LHCN-M2 (cell line): ENCODE data around the gene CR1. TPM values are rescaled to one million over a fixed set of nuclear protein-coding genes. Genes with fewer than 3 reads are reported as not detected.
"Not testable (repeated sequence)": the region's sequence is repeated elsewhere in the genome, so short reads cannot be mapped to it uniquely, and the experiment has no call there.

Experiments
- DNase-seq: peaks from one replicate; pipeline ENCODE4 v3.0.0-alpha.2; 2012; ENCODE audit warnings: low read depth
- total RNA-seq: library from RNA; depleted of rRNA; stranded (reverse); fragments of >200 nt; gene quantifications from 2 replicates; pipeline ENCODE4 v1.2.3, GENCODE V29; 2014

CR1 gene
- total RNA-seq, 1 experiment from 2014 or later: not detected

DNA sequence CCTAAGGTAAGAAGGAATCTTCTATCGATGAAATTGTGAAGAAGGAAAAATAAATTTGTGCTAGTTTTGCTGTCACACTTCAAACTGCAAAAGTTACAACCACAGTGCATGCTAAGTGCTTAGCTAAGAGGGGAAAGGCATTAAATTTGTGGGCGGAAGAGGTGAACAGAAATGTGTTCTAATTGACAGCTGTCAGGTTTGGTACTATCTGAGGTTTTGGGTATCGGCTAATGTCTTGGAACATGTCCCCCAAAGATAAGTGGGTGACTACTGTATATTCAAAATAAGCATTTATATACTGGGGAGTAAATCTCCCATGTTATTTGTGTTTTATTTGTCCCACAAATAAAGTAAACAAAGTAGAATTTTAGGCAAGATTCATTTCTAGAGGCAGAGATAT is 8.0 kb downstream of the CR1 start:
- no peak for DNase-seq

DNA sequence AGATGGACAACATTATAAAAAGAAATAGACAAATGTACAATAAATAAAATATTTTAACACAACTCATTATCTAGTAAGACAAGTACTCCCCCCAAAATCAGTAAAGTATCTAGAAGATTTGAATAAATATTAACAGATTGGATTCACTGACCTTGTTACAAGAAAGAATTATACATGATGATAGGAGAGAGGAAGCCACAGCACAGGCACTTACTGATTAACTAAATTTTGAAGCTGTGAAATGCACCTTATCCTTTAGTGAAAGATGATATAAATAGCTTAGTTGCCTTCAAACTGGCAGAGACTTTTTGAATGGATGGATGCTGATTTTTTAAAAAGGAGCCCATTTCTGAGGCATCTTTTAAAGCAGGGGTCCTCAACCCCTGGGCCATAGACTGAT is 8.5 kb downstream of the CR1 start:
- no peak for DNase-seq

DNA sequence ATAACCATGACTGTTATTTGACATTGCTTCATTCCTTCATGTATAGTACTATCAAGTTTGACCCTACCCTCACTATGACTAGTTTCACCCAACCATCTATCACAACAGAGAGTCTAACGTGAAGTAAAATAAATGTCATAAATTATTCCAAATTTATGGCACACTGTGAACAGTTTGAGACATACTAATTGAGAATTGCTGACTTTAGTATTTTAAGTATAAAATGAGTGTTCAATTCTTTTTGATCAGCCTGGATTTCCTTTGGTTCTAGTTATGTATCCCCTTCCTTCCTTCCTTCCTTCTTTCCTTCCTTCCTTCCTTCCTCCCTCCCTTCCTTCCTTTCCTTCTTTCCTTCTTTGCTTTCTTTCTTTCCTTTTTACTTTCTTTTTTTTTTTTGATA is 14.5 kb downstream of the CR1 start:
- DNase-seq: no peak

DNA sequence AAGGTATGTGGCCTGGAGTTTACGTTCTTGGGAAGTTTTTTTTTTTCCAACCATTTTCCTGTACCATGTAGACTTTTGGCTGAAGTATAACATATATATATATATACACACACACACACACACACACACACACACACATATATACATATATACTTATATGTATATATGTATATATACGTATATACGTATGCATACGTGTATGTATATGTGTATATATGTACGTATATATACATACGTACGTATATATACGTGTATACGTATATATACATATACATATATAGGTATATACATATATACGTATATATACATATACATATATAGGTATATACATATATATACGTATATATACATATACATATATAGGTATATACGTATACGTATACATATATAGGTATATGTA is 18.9 kb downstream of the CR1 start:
- no peak for DNase-seq

DNA sequence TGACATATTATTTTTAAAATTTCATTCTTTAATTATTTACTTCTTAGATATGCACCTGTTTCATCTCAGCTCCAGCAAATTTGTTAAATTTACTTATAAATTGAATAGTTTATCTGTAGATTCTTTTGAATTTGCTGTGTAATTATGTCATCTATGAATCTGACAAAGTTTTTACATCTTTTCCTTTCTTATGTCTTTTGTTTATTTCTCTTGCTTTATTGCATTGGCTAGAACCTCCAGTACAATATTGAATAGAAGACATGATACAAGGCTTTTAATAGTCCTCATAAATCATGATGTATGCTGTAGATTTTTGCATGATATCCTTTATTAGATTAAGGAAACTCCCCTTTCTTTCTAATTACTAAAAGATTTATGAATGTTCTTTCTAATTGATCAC is 20.8 kb downstream of the CR1 start:
- DNase-seq: no peak

DNA sequence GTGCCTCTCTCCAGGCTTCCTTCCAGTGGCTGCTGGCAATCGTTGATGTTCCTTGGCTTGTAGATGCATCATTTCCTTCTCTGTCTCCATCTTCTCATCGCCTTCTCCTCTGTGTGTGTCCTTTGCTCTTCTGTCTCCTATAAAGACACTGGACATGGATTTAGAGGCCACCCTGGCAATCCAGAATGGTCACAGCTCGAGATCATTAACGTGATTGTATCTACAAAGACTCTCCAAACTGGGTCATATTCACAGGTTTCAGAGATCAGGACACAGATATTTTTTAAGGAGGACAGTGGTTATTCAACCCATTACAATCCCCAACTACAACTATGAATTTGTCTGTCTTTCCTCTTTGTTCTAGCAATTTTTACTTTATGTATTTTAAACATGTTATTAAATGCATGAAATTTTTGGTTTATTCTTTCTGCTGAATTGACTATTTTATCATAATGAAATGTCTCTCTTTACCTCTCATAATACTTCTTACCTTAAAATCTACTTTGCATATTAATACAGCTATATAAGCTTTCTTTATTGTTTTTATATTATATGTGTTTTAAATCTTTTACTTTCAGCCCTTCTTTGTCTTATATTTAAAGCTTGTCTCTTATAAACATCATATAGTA is 22.8 kb downstream of the CR1 start:
- no peak for DNase-seq

DNA sequence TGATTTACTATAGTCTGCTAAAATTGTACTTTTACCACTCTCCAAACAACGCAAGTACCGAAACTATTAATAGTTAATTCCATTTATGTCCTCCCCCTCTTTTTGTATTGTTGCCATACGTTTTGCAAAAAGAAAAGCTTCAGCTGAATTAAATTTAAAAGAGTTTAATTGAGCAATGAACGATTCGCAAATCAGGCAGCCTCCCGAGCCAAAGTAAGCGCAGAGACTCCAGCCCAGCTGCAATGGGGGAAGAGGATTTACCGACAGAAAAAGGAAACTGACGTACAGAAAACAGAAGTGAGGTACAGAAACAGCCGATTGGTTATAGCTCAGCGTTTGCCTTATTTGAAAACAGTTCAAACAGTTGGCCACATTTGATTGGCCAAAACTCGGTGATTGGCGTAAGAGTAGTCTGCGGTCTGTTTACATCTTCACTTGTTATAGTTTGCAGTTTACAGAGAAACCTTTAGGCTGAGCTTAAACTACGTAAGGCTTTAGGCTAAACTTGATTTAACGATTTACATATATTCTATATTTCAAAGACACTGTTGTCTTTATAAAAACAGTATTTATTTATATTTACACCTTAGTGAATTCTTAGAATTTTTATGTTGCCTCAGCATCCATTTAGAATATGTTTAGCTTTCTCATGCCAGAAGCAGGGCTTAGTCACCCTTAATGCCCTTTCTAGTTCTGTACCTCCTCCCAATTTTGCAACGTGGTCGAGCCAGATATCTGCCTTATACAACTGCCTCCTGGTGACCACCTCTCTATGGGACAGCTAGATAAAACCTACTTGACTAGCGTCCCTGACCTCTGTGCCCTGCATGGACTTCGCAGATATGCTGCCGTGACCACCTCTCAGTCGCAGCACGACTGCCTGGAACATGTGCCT is 23.8 kb downstream of the CR1 start:
- DNase-seq: no peak

DNA sequence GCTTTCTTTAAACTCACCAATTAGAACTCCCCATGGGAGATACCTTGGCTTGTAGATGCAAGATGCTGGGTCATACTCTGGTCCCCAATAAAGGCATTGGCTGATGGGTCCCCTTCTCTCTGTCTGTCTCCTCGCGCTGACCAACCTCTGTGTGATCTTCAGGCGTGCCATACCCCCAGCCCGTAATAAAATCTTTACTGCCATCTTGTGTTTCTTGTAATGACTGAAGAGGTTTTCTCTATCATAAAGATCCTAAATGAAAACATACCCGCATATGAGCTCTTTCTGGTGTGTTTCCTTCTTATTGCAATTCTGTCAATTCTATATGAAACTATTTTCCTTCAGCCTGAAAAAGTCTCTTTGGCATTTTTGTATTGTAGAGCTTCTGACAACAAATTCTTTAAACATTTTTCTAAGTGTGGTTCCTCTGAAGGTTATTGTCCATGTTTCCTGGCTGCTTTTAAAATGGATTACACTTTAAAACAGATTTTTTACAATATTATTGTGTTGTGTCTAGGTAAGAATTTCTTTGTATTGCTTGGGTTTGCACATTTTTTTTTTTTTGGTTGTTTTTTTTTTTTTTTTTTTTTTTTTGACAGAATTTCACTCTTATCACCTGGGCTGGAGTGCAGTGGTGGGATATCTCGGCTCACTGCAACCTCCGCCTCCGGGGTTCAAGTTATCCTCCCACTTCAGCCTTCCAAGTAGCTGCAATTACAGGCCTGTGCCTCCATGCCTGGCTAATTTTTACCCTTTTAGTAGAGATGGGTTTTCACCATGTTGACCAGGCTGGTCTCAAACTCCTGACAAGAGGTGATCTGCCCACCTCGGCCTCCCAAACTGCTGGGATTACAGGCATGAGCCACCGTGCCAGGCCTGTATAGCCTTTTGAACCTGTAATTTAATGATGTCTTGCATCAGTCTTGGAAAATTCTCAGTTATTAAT is 24.7 kb downstream of the CR1 start:
- not testable (repeated sequence) for DNase-seq

DNA sequence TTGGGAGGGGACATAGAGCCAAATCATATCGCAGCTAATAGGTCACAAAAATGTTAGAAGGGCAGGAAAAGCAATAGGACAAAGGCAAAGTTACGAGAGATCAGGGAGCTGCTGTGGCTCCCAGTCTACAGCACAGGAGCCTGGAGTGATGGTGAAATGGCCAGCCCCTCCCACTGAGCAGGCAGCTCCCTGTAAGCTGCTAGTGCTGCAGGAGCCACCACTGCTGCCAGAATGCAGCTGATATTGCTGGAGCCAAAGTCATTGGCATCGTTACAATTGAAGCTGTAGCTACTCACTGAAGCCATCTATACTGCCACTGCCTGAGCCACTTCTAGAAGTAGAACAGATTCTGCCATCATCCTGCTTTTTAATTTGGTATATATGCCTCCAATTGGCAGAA is 29.3 kb downstream of the CR1 start:
- DNase-seq: not testable (repeated sequence)

DNA sequence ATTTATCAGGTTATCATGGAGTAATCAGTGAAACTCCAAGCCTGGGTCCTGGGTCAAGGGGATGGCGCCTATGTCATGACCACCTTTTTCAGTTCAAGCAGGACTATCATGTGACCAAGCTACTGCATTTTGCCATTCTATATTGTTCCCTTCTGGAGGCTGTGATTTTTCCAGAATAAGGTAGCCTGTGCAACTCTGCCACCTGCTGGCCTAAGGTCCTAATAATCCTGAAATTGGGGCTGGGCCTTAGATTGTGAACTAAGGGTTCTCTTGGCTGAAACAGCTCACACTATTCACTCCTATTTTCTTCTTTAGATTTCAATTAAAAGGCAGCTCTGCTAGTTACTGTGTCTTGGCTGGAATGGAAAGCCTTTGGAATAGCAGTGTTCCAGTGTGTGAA is 32.4 kb downstream of the CR1 start:
- DNase-seq: not testable (repeated sequence)

DNA sequence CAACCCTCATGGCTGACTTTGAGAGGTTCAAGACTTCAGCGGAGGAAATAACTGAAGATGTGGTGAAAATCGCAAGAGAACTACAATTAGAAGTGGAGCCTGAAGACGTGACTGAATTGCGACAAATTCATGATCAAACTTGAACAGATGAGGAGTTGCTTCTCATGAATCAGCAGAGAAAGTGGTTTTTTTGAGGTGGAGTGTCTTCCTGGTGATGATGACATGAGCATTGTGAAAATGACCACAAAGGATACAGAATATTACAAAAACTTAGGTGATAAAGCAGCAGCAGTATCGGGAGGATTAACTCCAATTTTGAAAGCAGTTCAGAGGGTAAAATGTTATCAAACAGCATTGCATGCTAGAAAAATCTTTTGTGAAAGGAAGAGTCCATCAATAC is 40.3 kb downstream of the CR1 start:
- not testable (repeated sequence) for DNase-seq

DNA sequence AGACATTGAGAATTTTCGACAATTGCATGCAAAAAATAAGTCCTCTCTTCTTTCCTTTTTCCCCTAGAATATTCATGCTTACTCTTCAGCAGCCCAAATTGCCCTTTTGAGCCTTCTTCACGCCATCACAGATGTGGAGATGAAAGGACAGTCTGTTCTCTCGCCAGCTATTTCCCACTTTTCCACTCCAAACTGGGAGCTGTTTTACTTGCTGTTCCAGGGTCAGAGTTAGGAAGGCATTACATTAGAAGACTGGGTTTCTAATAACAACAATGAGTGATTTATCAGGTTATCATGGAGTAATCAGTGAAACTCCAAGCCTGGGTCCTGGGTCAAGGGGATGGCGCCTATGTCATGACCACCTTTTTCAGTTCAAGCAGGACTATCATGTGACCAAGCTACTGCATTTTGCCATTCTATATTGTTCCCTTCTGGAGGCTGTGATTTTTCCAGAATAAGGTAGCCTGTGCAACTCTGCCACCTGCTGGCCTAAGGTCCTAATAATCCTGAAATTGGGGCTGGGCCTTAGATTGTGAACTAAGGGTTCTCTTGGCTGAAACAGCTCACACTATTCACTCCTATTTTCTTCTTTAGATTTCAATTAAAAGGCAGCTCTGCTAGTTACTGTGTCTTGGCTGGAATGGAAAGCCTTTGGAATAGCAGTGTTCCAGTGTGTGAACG is 50.9 kb downstream of the CR1 start:
- DNase-seq: not testable (repeated sequence)

DNA sequence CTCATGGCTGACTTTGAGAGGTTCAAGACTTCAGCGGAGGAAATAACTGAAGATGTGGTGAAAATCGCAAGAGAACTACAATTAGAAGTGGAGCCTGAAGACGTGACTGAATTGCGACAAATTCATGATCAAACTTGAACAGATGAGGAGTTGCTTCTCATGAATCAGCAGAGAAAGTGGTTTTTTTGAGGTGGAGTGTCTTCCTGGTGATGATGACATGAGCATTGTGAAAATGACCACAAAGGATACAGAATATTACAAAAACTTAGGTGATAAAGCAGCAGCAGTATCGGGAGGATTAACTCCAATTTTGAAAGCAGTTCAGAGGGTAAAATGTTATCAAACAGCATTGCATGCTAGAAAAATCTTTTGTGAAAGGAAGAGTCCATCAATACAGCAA is 58.9 kb downstream of the CR1 start:
- DNase-seq: not testable (repeated sequence)

DNA sequence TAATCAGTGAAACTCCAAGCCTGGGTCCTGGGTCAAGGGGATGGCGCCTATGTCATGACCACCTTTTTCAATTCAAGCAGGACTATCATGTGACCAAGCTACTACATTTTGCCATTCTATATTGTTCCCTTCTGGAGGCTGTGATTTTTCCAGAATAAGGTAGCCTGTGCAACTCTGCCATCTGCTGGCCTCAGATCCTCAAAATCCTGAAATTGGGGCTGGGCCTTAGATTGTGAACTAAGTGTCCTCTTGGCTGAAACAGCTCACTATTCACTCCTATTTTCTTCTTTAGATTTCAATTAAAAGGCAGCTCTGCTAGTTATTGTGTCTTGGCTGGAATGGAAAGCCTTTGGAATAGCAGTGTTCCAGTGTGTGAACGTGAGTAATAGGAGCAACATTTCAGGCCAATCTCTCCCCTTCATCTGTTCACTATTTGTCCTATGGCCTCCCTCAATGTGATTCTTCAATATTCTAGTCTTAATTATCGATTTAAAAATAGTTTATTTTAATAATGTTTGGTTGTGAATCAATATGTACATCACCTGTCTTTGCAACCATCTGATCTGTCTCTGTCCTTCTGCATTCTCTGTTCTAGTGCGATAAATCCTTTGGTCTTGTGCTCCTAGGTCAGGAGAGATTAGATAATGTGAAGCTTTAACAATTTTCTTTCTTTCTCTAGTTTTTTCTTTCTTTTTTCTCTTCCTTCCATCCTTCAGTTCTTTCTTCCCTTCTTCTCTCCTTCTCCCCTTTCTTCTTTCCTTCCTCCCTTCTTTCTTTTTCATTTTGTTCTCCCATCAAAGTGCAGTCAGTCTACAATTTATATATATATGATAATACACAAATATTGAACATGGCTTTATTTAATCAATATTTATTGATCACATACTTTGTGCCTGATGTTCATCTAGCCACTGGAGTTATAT is 69.8 kb downstream of the CR1 start:
- DNase-seq: peak; percentile 7

DNA sequence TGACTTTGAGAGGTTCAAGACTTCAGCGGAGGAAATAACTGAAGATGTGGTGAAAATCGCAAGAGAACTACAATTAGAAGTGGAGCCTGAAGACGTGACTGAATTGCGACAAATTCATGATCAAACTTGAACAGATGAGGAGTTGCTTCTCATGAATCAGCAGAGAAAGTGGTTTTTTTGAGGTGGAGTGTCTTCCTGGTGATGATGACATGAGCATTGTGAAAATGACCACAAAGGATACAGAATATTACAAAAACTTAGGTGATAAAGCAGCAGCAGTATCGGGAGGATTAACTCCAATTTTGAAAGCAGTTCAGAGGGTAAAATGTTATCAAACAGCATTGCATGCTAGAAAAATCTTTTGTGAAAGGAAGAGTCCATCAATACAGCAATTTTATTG is 76.0 kb downstream of the CR1 start:
- not testable (repeated sequence) for DNase-seq

DNA sequence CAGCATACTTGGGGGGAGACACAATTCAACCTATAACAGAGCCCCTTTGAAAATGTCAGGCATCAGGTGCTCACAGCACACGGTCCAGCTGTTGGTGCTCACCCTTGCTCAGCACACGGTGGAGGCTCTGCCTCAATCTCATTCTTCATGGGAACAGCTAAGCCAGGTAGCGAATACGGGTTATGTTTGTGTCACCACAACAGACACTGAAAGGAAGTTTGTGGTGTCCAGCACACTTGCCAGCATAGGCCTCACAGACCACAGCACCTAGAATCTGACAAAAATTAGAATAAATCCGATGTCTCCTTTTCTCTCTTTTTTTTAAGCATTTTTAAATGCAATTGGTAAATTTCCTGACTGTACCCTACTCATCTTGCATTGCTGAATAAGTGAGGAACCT is 77.1 kb downstream of the CR1 start:
- DNase-seq: not testable (repeated sequence)

DNA sequence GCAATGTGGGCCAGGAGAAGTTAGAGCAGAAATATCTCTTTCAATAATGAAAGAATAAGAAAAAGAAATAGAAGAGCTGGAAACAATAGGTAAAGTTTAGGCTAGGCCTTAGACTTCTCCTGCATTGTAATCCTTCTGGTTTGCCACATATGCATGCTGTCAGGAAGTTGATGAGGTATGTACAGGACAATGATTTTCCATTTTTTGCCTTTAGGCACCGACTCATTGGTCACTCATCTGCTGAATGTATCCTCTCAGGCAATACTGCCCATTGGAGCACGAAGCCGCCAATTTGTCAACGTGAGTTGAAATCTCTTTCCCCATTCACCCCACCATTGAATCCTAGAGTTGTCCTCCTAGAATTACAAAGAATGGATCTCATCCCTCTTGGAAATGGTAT is 79.4 kb downstream of the CR1 start:
- not testable (repeated sequence) for DNase-seq

DNA sequence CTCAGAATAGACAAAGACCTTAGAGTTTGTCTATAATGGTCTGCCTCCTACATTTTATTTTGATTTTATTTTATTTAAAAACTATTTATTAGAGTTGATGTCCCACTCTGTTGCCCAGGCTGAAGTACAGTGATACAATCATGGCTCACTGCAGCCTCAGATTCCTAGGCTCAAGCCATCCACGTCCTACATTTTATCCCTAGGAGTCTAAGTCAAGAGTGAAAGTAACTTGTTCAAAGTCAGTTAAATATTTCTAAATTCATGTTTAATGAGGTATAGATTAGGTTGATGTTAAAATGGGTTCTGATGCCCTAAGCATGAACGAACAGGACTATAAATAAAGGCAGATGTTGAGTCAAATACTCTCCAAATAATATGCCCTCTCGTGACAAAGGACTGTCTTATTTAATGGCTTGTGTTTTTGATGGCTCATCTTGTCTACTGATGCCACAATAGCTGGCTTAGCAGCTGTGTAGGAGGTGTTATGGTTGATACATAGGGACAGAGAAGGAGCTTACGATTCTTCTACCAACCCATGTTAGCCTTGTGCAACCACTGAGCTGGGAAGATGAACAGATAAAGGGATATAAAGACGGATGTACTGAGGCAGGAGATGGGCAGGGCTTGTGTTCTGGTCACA is 83.0 kb downstream of the CR1 start:
- no peak for DNase-seq

DNA sequence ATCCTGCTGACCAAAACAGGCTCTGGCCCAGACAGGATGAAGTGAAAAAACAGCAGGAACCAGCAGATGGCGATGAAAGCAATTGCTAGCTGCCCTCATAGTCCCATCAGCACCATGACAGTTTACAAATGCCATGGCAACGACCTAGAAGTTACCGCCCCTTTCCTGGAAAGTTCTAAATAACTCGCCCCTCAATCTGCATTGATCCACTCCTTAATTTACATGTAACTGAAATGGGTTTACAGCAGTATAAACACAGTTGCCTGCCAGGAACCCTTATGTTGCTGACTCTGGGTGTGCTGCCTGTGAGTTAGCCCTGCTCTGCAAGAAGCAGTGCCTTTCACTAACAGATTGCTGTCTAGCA is 83.5 kb downstream of the CR1 start:
- peak; percentile 64 for DNase-seq
